Adrenal gland (tissue), 12 donors: ENCODE measurements around the gene NHLH2. TPM values are rescaled to one million over a fixed set of nuclear protein-coding genes. Genes with fewer than 3 reads are reported as not detected.
A peak's percentile ranks its signal among the peaks of the same experiment; 100 is the strongest.

Experiments
- DNase-seq, 7 donors: peaks; one replicate each; pipeline ENCODE4 v3.0.0-alpha.2; 2019 to 2020
- H3K27ac ChIP-seq, 5 donors: fragments of 200-600 bp; sonication (generic) in 4 of 5; 1 replicate in 3 of 5; 2 replicates in 2 of 5; pipeline versions ENCODE4 v1.5.1 to v1.8.0; 2016 to 2020; ENCODE audit warnings: mild to moderate bottlenecking in 1 of 5
- H3K27me3 ChIP-seq: fragments of 200-600 bp; 2 replicates; pipeline ENCODE4 v1.8.0; 2021
- H3K36me3 ChIP-seq, 2 donors: fragments of 200-600 bp; replicated peaks in 1 of 2; 1 replicate in 1 of 2; 2 replicates in 1 of 2; pipeline versions ENCODE4 v1.5.1 to v1.8.0; 2018 to 2022
- H3K4me1 ChIP-seq, 2 donors: fragments of 200-600 bp; replicated peaks in 1 of 2; 1 replicate in 1 of 2; 2 replicates in 1 of 2; pipeline versions ENCODE4 v1.5.1 to v1.8.0; 2018 to 2021
- H3K4me3 ChIP-seq, 4 donors: fragments of 200-600 bp; sonication (generic) in 3 of 4; one replicate each; pipeline ENCODE4 v1.5.1; 2016 to 2018
- H3K9me3 ChIP-seq, 3 donors: fragments of 200-600 bp; sonication (generic) in 1 of 3; replicated peaks in 1 of 3; 1 replicate in 2 of 3; 2 replicates in 1 of 3; pipeline versions ENCODE4 v1.5.1 to v1.8.0; 2016 to 2021
- CTCF ChIP-seq, 6 experiments: fragments of 450-650 bp in 4 of 6; fragments of 200-600 bp in 2 of 6; sonication (generic) in 1 of 6; IDR thresholded peaks; 1 replicate in 5 of 6; 2 replicates in 1 of 6; pipeline versions ENCODE4 v1.5.1 to v1.8.0; 2016 to 2021; ENCODE audit warnings: antibody characterized with exemption in 6 of 6, mild to moderate bottlenecking in 2 of 6, moderate library complexity in 1 of 6
- POLR2A ChIP-seq, 2 donors: fragments of 450-650 bp; IDR thresholded peaks; one replicate each; pipeline ENCODE4 v1.6.1; 2017; ENCODE audit warnings: antibody characterized with exemption in 2 of 2, mild to moderate bottlenecking in 2 of 2, moderate library complexity in 1 of 2
- WGBS, 4 donors: extraction: QIAGEN DNeasy Blood & Tissue Kit in 2 of 4; methylation state at CpG; one replicate each; pipeline versions ENCODE4 v1.1.5 to v1.1.7; 2013 to 2017; 5-methylcytosine and 5-hydroxymethylcytosine counted together
- intact Hi-C, 2 donors: fragments of 100-400 bp; cut with DNase I; formaldehyde crosslinking; loops; one replicate each; pipeline versions ENCODE4 v1.14.1 to v1.15.0; 2022 to 2023
- polyA plus RNA-seq, 3 donors: library from polyadenylated mRNA; stranded (reverse); fragments of 200-250 nt in 2 of 3; fragments of 350-450 nt in 1 of 3; fragmentation: Illumina TruSeq in 1 of 3; extraction: RNeasy Lipid Tissue Mini Kit (QIAGEN cat#74804) in 1 of 3; gene quantifications; one replicate each; pipeline ENCODE4 v1.2.3, GENCODE V29; 2013 to 2014
- total RNA-seq, 9 donors: library from RNA; depleted of rRNA in 4 of 9; stranded (reverse); fragments of >200 nt in 4 of 9; fragments of 120-200 nt in 1 of 9; fragmentation: NEBNext Ultra II Directional in 1 of 9; extraction: Animal tissue kit (Norgen Biotek cat#: 25700) in 1 of 9; gene quantifications; one replicate each; pipeline versions ENCODE4 v1.1.0 to v1.2.4, GENCODE V29; 2013 to 2023
- donor health status: healthy with polysubstance abuse.
- donor health status: Bipolar disorder and iron deficiency.
- donor health status: DM: yes; HTN: yes; CAD: no.
- donor health status: DM: no; HTN: no; CAD: no.
- donor health status: DM: no; HTN: no; CAD: no.
- donor health status: DM: yes; HTN: yes; CAD: no.

Gene NHLH2
- total and polyA plus RNA-seq, 12 donors, result not detected

- Histone ChIP-seq H3K36me3 (no peaks in the 10 kb centered on the region), H3K27ac (no peak overlapping the region), H3K4me1 (peaks cover 18 to 19% of the 10 kb centered on the region in 2 donors), H3K9me3 (no peaks in the 10 kb centered on the region), H3K27me3 (peaks cover 79% of the 10 kb centered on the region), H3K4me3 (peak overlapping the region in 1 of 4 donors; percentile 48)
- no peak for TF ChIP-seq CTCF (IDR thresholded peaks at IDR 0.05)
- no peak for TF ChIP-seq POLR2A (IDR thresholded peaks at IDR 0.05)
- DNase-seq, result no peak
- WGBS, 4 donors, result 1 to 11% (median 4%) methylated on average over 11 to 67 of the region's 67 CpGs
- intact Hi-C loops, result no loop called here
Observed at GRCh38 chr1:115838431-115839028, 2.4 kb downstream of the NHLH2 start.

- Histone ChIP-seq H3K9me3 (no peaks in the 10 kb centered on the region), H3K4me3 (peak overlapping the region in 1 of 4 donors; percentile 48), H3K4me1 (peaks cover 18 to 19% of the 10 kb centered on the region in 2 donors), H3K27me3 (peaks cover 76% of the 10 kb centered on the region), H3K27ac (no peak overlapping the region), H3K36me3 (no peaks in the 10 kb centered on the region)
- intact Hi-C loops, result no loop called here
- TF ChIP-seq POLR2A (IDR thresholded peaks at IDR 0.05) (no peak), CTCF (IDR thresholded peaks at IDR 0.05) (no peak)
- no peak for DNase-seq
- 0 to 11% (median 5%) methylated on average over 6 to 80 of the region's 80 CpGs for WGBS, 4 donors
Observed at GRCh38 chr1:115837740-115838421, 3.0 kb downstream of the NHLH2 start.

DNA sequence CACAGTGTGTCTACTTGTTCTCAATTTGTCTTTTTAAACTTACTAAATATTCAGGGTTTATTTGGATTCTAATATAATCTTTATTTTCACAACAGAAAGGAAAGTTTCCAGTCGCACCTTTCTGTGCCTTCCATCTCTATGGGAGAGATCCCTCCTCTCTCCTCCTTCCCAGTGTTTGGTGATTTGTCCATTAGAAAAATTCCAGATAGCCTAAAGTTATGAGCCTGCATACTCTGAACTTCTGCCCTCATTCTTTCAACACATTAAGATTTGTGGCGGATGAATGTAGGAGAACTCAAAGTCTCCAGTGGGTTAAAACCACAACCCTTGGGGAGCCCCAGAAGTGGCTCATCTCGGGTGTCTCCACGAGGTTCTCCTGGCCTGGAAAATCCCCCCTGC, 3.6 kb downstream of the NHLH2 start:
- Histone ChIP-seq H3K27ac (no peak overlapping the region), H3K4me3 (no peak overlapping the region), H3K4me1 (peaks cover 18 to 19% of the 10 kb centered on the region in 2 donors), H3K27me3 (peaks cover 71% of the 10 kb centered on the region), H3K9me3 (no peaks in the 10 kb centered on the region), H3K36me3 (no peaks in the 10 kb centered on the region)
- no peak for TF ChIP-seq CTCF (IDR thresholded peaks at IDR 0.05)
- TF ChIP-seq POLR2A (IDR thresholded peaks at IDR 0.05), result no peak
- DNase-seq, result no peak
- intact Hi-C loops, result no loop called here
- WGBS, 4 donors, result 27 to 40% (median 31%) methylated on average over 4 of the region's 4 CpGs

- Histone ChIP-seq H3K36me3 (no peaks in the 10 kb centered on the region), H3K9me3 (no peaks in the 10 kb centered on the region), H3K27ac (no peak overlapping the region), H3K4me3 (no peak overlapping the region), H3K4me1 (peaks cover 11 to 17% of the 10 kb centered on the region in 2 donors), H3K27me3 (peaks cover 51% of the 10 kb centered on the region)
- 64 to 79% (median 72%) methylated on average over 5 of the region's 5 CpGs for WGBS, 4 donors
- no peak for DNase-seq
- TF ChIP-seq POLR2A (IDR thresholded peaks at IDR 0.05) (no peak), CTCF (IDR thresholded peaks at IDR 0.05) (no peak)
- intact Hi-C loops, result no loop called here
Observed at GRCh38 chr1:115833856-115834255, 7.1 kb downstream of the NHLH2 start.
